Measurements from ENCODE around the gene SETD5.

GRCh38 chr3:9496893-9497292 lies 99.5 kb downstream of the SETD5 start:
- no peak for TF ChIP-seq CREM (CRISPR knock-in tag; IDR thresholded peaks at IDR 0.05)
- no peak for TF ChIP-seq CBFB (CRISPR knock-in tag; IDR thresholded peaks at IDR 0.05; ENCODE audit: low read depth)
- TF ChIP-seq ZNF423 (CRISPR knock-in tag; IDR thresholded peaks at IDR 0.05) = no peak
- TF ChIP-seq CTCF (IDR thresholded peaks at IDR 0.05) = no peak
- no peak for TF ChIP-seq MLX (CRISPR knock-in tag; IDR thresholded peaks at IDR 0.05)
- no peak for TF ChIP-seq FOXP4 (CRISPR knock-in tag; IDR thresholded peaks at IDR 0.05)
